Measurements from ENCODE around the gene CDH4.

Gene CDH4

GRCh38 chr20:61704661-61705060 lies 452.6 kb downstream of the CDH4 start:
- H3K4me3 ChIP-seq (ENCODE audit: low read length in 2 of 2), result no peak overlapping the region
- no peaks in the 10 kb centered on the region for H3K4me1 ChIP-seq (ENCODE audit: control insufficient read depth in 2 of 2, insufficient read depth in 2 of 2, low read length in 2 of 2)
- H3K36me3 ChIP-seq (ENCODE audit: control insufficient read depth in 2 of 2, insufficient read depth in 2 of 2, low read length in 2 of 2), result no peaks in the 10 kb centered on the region
- H3K9ac ChIP-seq (ENCODE audit: low read depth in 1 of 2, low read length in 2 of 2), result no peak overlapping the region
- H3K27ac ChIP-seq (ENCODE audit: low read depth in 2 of 2, low read length in 2 of 2), result no peak overlapping the region
- no peaks in the 10 kb centered on the region for H3K27me3 ChIP-seq (ENCODE audit: control insufficient read depth in 2 of 2, insufficient read depth in 2 of 2, low read length in 2 of 2)
- H3K9me3 ChIP-seq (ENCODE audit: control insufficient read depth in 2 of 2, low read length in 2 of 2), result no peaks in the 10 kb centered on the region

GRCh38 chr20:61705386-61706258 lies 453.6 kb downstream of the CDH4 start:
- Histone ChIP-seq H3K36me3 (ENCODE audit: control insufficient read depth in 2 of 2, insufficient read depth in 2 of 2, low read length in 2 of 2) (no peaks in the 10 kb centered on the region), H3K27ac (ENCODE audit: low read depth in 2 of 2, low read length in 2 of 2) (no peak overlapping the region), H3K27me3 (ENCODE audit: control insufficient read depth in 2 of 2, insufficient read depth in 2 of 2, low read length in 2 of 2) (no peaks in the 10 kb centered on the region), H3K9me3 (ENCODE audit: control insufficient read depth in 2 of 2, low read length in 2 of 2) (no peaks in the 10 kb centered on the region), H3K4me1 (ENCODE audit: control insufficient read depth in 2 of 2, insufficient read depth in 2 of 2, low read length in 2 of 2) (no peaks in the 10 kb centered on the region), H3K4me3 (ENCODE audit: low read length in 2 of 2) (no peak overlapping the region), H3K9ac (ENCODE audit: low read depth in 1 of 2, low read length in 2 of 2) (no peak overlapping the region)

- Histone ChIP-seq H3K36me3 (ENCODE audit: control insufficient read depth in 2 of 2, insufficient read depth in 2 of 2, low read length in 2 of 2) (no peaks in the 10 kb centered on the region), H3K4me1 (ENCODE audit: control insufficient read depth in 2 of 2, insufficient read depth in 2 of 2, low read length in 2 of 2) (no peaks in the 10 kb centered on the region), H3K27ac (ENCODE audit: low read depth in 2 of 2, low read length in 2 of 2) (no peak overlapping the region), H3K27me3 (ENCODE audit: control insufficient read depth in 2 of 2, insufficient read depth in 2 of 2, low read length in 2 of 2) (no peaks in the 10 kb centered on the region), H3K9ac (ENCODE audit: low read depth in 1 of 2, low read length in 2 of 2) (no peak overlapping the region), H3K4me3 (ENCODE audit: low read length in 2 of 2) (no peak overlapping the region), H3K9me3 (ENCODE audit: control insufficient read depth in 2 of 2, low read length in 2 of 2) (no peaks in the 10 kb centered on the region)
Measured at GRCh38 chr20:61706259-61706961, 454.3 kb downstream of the CDH4 start.

GRCh38 chr20:61708891-61709290 lies 456.8 kb downstream of the CDH4 start:
- Histone ChIP-seq H3K36me3 (ENCODE audit: control insufficient read depth in 2 of 2, insufficient read depth in 2 of 2, low read length in 2 of 2) (no peaks in the 10 kb centered on the region), H3K27me3 (ENCODE audit: control insufficient read depth in 2 of 2, insufficient read depth in 2 of 2, low read length in 2 of 2) (no peaks in the 10 kb centered on the region), H3K27ac (ENCODE audit: low read depth in 2 of 2, low read length in 2 of 2) (no peak overlapping the region), H3K4me3 (ENCODE audit: low read length in 2 of 2) (no peak overlapping the region), H3K9ac (ENCODE audit: low read depth in 1 of 2, low read length in 2 of 2) (no peak overlapping the region), H3K9me3 (ENCODE audit: control insufficient read depth in 2 of 2, low read length in 2 of 2) (no peaks in the 10 kb centered on the region), H3K4me1 (ENCODE audit: control insufficient read depth in 2 of 2, insufficient read depth in 2 of 2, low read length in 2 of 2) (no peaks in the 10 kb centered on the region)

GRCh38 chr20:61710108-61710507 lies 458.0 kb downstream of the CDH4 start:
- Histone ChIP-seq H3K36me3 (ENCODE audit: control insufficient read depth in 2 of 2, insufficient read depth in 2 of 2, low read length in 2 of 2) (no peaks in the 10 kb centered on the region), H3K27me3 (ENCODE audit: control insufficient read depth in 2 of 2, insufficient read depth in 2 of 2, low read length in 2 of 2) (no peaks in the 10 kb centered on the region), H3K4me3 (ENCODE audit: low read length in 2 of 2) (no peak overlapping the region), H3K9ac (ENCODE audit: low read depth in 1 of 2, low read length in 2 of 2) (no peak overlapping the region), H3K27ac (ENCODE audit: low read depth in 2 of 2, low read length in 2 of 2) (no peak overlapping the region), H3K9me3 (ENCODE audit: control insufficient read depth in 2 of 2, low read length in 2 of 2) (no peaks in the 10 kb centered on the region), H3K4me1 (ENCODE audit: control insufficient read depth in 2 of 2, insufficient read depth in 2 of 2, low read length in 2 of 2) (no peaks in the 10 kb centered on the region)

- no peak overlapping the region for H3K4me3 ChIP-seq (ENCODE audit: low read length in 2 of 2)
- H3K4me1 ChIP-seq (ENCODE audit: control insufficient read depth in 2 of 2, insufficient read depth in 2 of 2, low read length in 2 of 2), result no peaks in the 10 kb centered on the region
- H3K27ac ChIP-seq (ENCODE audit: low read depth in 2 of 2, low read length in 2 of 2), result no peak overlapping the region
- H3K9me3 ChIP-seq (ENCODE audit: control insufficient read depth in 2 of 2, low read length in 2 of 2), result no peaks in the 10 kb centered on the region
- H3K36me3 ChIP-seq (ENCODE audit: control insufficient read depth in 2 of 2, insufficient read depth in 2 of 2, low read length in 2 of 2), result no peaks in the 10 kb centered on the region
- no peaks in the 10 kb centered on the region for H3K27me3 ChIP-seq (ENCODE audit: control insufficient read depth in 2 of 2, insufficient read depth in 2 of 2, low read length in 2 of 2)
- no peak overlapping the region for H3K9ac ChIP-seq (ENCODE audit: low read depth in 1 of 2, low read length in 2 of 2)
Measured at GRCh38 chr20:61712688-61713087, 460.6 kb downstream of the CDH4 start.

- Histone ChIP-seq H3K27me3 (ENCODE audit: control insufficient read depth in 2 of 2, insufficient read depth in 2 of 2, low read length in 2 of 2) (no peaks in the 10 kb centered on the region), H3K36me3 (ENCODE audit: control insufficient read depth in 2 of 2, insufficient read depth in 2 of 2, low read length in 2 of 2) (no peaks in the 10 kb centered on the region), H3K9ac (ENCODE audit: low read depth in 1 of 2, low read length in 2 of 2) (no peak overlapping the region), H3K9me3 (ENCODE audit: control insufficient read depth in 2 of 2, low read length in 2 of 2) (no peaks in the 10 kb centered on the region), H3K4me3 (ENCODE audit: low read length in 2 of 2) (no peak overlapping the region), H3K27ac (ENCODE audit: low read depth in 2 of 2, low read length in 2 of 2) (no peak overlapping the region), H3K4me1 (ENCODE audit: control insufficient read depth in 2 of 2, insufficient read depth in 2 of 2, low read length in 2 of 2) (no peaks in the 10 kb centered on the region)
Measured at GRCh38 chr20:61718361-61719005, 466.4 kb downstream of the CDH4 start.

GRCh38 chr20:61719691-61720347 lies 467.8 kb downstream of the CDH4 start:
- no peaks in the 10 kb centered on the region for H3K4me1 ChIP-seq (ENCODE audit: control insufficient read depth in 2 of 2, insufficient read depth in 2 of 2, low read length in 2 of 2)
- H3K4me3 ChIP-seq (ENCODE audit: low read length in 2 of 2), result peak overlapping the region in 1 of 2 donors; percentile 37

GRCh38 chr20:61720348-61720696 lies 468.3 kb downstream of the CDH4 start:
- no peak overlapping the region for H3K27ac ChIP-seq (ENCODE audit: low read depth in 2 of 2, low read length in 2 of 2)
- H3K4me1 ChIP-seq (ENCODE audit: control insufficient read depth in 2 of 2, insufficient read depth in 2 of 2, low read length in 2 of 2), result no peaks in the 10 kb centered on the region
- H3K27me3 ChIP-seq (ENCODE audit: control insufficient read depth in 2 of 2, insufficient read depth in 2 of 2, low read length in 2 of 2), result no peaks in the 10 kb centered on the region
- no peak overlapping the region for H3K4me3 ChIP-seq (ENCODE audit: low read length in 2 of 2)
- no peaks in the 10 kb centered on the region for H3K9me3 ChIP-seq (ENCODE audit: control insufficient read depth in 2 of 2, low read length in 2 of 2)
- no peaks in the 10 kb centered on the region for H3K36me3 ChIP-seq (ENCODE audit: control insufficient read depth in 2 of 2, insufficient read depth in 2 of 2, low read length in 2 of 2)
- no peak overlapping the region for H3K9ac ChIP-seq (ENCODE audit: low read depth in 1 of 2, low read length in 2 of 2)

More at GRCh38 chr20:61719691-61720347, 467.8 kb downstream of the CDH4 start:
- H3K36me3 ChIP-seq (ENCODE audit: control insufficient read depth in 2 of 2, insufficient read depth in 2 of 2, low read length in 2 of 2), result no peaks in the 10 kb centered on the region
- H3K27me3 ChIP-seq (ENCODE audit: control insufficient read depth in 2 of 2, insufficient read depth in 2 of 2, low read length in 2 of 2), result no peaks in the 10 kb centered on the region
- H3K9ac ChIP-seq (ENCODE audit: low read depth in 1 of 2, low read length in 2 of 2), result no peak overlapping the region
- no peak overlapping the region for H3K27ac ChIP-seq (ENCODE audit: low read depth in 2 of 2, low read length in 2 of 2)
- no peaks in the 10 kb centered on the region for H3K9me3 ChIP-seq (ENCODE audit: control insufficient read depth in 2 of 2, low read length in 2 of 2)

Data from mucosa of rectum (tissue), 2 donors.